ENCODE results near the gene TTC17.
"Not testable (repeated sequence)": the region's sequence is repeated elsewhere in the genome, so short reads cannot be mapped to it uniquely, and the experiment has no call there.

The TTC17 gene

GRCh38 chr11:43358801-43359421 is at the start of gene TTC17:
TTC17 (plus strand) TSS chr11:43358920; CDS start chr11:43358955, 35 bp downstream.
- ATAC-seq (peak; percentile 98), DNase-seq (peak; percentile 94)

- DNase-seq: peak; percentile 92
- ATAC-seq: peak; percentile 97
Observed at GRCh38 chr11:43311791-43312607, 46.7 kb upstream of the TTC17 start, which contains the start of gene API5. API5 (plus strand) TSS chr11:43311996; CDS start chr11:43312128, 132 bp downstream.

GRCh38 chr11:43315966-43316365 is 42.8 kb upstream of the TTC17 start:
- ATAC-seq: no peak
- no peak for DNase-seq

GRCh38 chr11:43316451-43316850 is 42.3 kb upstream of the TTC17 start:
- ATAC-seq (peak; percentile 30), DNase-seq (peak; percentile 45)

GRCh38 chr11:43327987-43328386 is 30.7 kb upstream of the TTC17 start:
- ATAC-seq (no peak), DNase-seq (no peak)

GRCh38 chr11:43328482-43328881 is 30.2 kb upstream of the TTC17 start:
- no peak for ATAC-seq
- DNase-seq: no peak

- no peak for ATAC-seq
Observed at GRCh38 chr11:43341159-43341558, 17.6 kb upstream of the TTC17 start.

GRCh38 chr11:43351426-43351825 is 7.3 kb upstream of the TTC17 start:
- DNase-seq, ATAC-seq: not testable (repeated sequence)

More at GRCh38 chr11:43341159-43341558, 17.6 kb upstream of the TTC17 start:
- no peak for DNase-seq

GRCh38 chr11:43354311-43354710 is 4.4 kb upstream of the TTC17 start:
- no peak for DNase-seq
- no peak for ATAC-seq

- no peak for DNase-seq
- no peak for ATAC-seq
Observed at GRCh38 chr11:43356336-43356735, 2.4 kb upstream of the TTC17 start.

GRCh38 chr11:43358279-43358800 is 380 bp upstream of the TTC17 start:
- ATAC-seq: no peak
- DNase-seq: no peak

GRCh38 chr11:43359422-43359818 is 700 bp downstream of the TTC17 start:
- DNase-seq (no peak), ATAC-seq (peak; percentile 45)

GRCh38 chr11:43360361-43361032 is 1.8 kb downstream of the TTC17 start:
- no peak for DNase-seq
- ATAC-seq: no peak

GRCh38 chr11:43366677-43367076 is 8.0 kb downstream of the TTC17 start:
- no peak for ATAC-seq
- DNase-seq: no peak

GRCh38 chr11:43367382-43368178 is 8.9 kb downstream of the TTC17 start:
- no peak for DNase-seq
- ATAC-seq: peak; percentile 14

- no peak for DNase-seq
Observed at GRCh38 chr11:43376065-43376464, 17.3 kb downstream of the TTC17 start.

GRCh38 chr11:43376594-43376993 is 17.9 kb downstream of the TTC17 start:
- DNase-seq: no peak
- no peak for ATAC-seq

More at GRCh38 chr11:43376065-43376464, 17.3 kb downstream of the TTC17 start:
- ATAC-seq: no peak

- no peak for DNase-seq
- no peak for ATAC-seq
Observed at GRCh38 chr11:43377389-43377788, 18.7 kb downstream of the TTC17 start.

GRCh38 chr11:43378897-43379296 is 20.2 kb downstream of the TTC17 start:
- DNase-seq (no peak), ATAC-seq (no peak)

GRCh38 chr11:43381802-43382201 is 23.1 kb downstream of the TTC17 start:
- DNase-seq (no peak), ATAC-seq (no peak)

- DNase-seq (no peak), ATAC-seq (no peak)
Observed at GRCh38 chr11:43382614-43383013, 23.9 kb downstream of the TTC17 start.

GRCh38 chr11:43384393-43384792 is 25.7 kb downstream of the TTC17 start:
- ATAC-seq (no peak), DNase-seq (no peak)
